CD14-positive monocyte (primary cell): ENCODE measurements around the gene IL23R. TPM values are rescaled to one million over a fixed set of nuclear protein-coding genes. Genes with fewer than 3 reads are reported as not detected.

Experiments used
- DNase-seq, 3 donors: peaks; one replicate each; pipeline ENCODE4 v3.0.0-alpha.2; 2011 to 2022
- H2AFZ ChIP-seq: 2 replicates; pipeline ENCODE4 v1.6.0; 2012; ENCODE audit warnings: mild to moderate bottlenecking, low read depth, low read length, inconsistent platforms; ENCODE audit not compliant: insufficient read depth, poor library complexity, severe bottlenecking
- H3K27ac ChIP-seq, 2 donors: 1 replicate in 1 of 2; 2 replicates in 1 of 2; pipeline ENCODE4 v1.5.1; 2012 to 2013; ENCODE audit warnings: low read length in 2 of 2, control low read depth in 1 of 2, inconsistent platforms in 1 of 2, low read depth in 1 of 2, mild to moderate bottlenecking in 1 of 2
- H3K27me3 ChIP-seq, 2 donors: one replicate each; pipeline versions ENCODE4 v1.6.0 to v1.6.1; 2011 to 2013; ENCODE audit warnings: low read length in 2 of 2; ENCODE audit not compliant: control insufficient read depth in 2 of 2, insufficient read depth in 2 of 2
- H3K36me3 ChIP-seq, 2 donors: replicated peaks in 1 of 2; 1 replicate in 1 of 2; 2 replicates in 1 of 2; pipeline versions ENCODE4 v1.5.1 to v1.6.1; 2012 to 2013; ENCODE audit warnings: low read length in 2 of 2, control low read depth in 1 of 2, inconsistent platforms in 1 of 2, mild to moderate bottlenecking in 1 of 2; ENCODE audit not compliant: insufficient read depth in 2 of 2, control insufficient read depth in 1 of 2
- H3K4me1 ChIP-seq, 2 donors: 1 replicate in 1 of 2; 2 replicates in 1 of 2; pipeline versions ENCODE4 v1.5.1 to v1.6.1; 2012 to 2013; ENCODE audit warnings: low read length in 2 of 2, control low read depth in 1 of 2, inconsistent platforms in 1 of 2, mild to moderate bottlenecking in 1 of 2, moderate library complexity in 1 of 2; ENCODE audit not compliant: insufficient read depth in 2 of 2, control insufficient read depth in 1 of 2
- H3K4me2 ChIP-seq: replicated peaks from 2 replicates; pipeline ENCODE3; 2012; ENCODE audit warnings: low read length, moderate library complexity, mild to moderate bottlenecking; ENCODE audit not compliant: poor library complexity, severe bottlenecking; ENCODE audit errors: extremely low read depth
- H3K4me3 ChIP-seq, 3 experiments: fragments of 200-600 bp in 1 of 3; sonication (generic) in 1 of 3; replicated peaks in 1 of 3; 1 replicate in 2 of 3; 2 replicates in 1 of 3; pipeline ENCODE4 v1.5.1; 2011 to 2013; ENCODE audit warnings: low read length in 3 of 3, mild to moderate bottlenecking in 3 of 3, control low read depth in 2 of 3, low read depth in 2 of 3, inconsistent platforms in 1 of 3, moderate library complexity in 1 of 3
- H3K79me2 ChIP-seq: 2 replicates; pipeline ENCODE4 v1.6.0; 2012; ENCODE audit warnings: mild to moderate bottlenecking, control low read depth, inconsistent platforms, low read length, moderate library complexity; ENCODE audit not compliant: insufficient read depth
- H3K9ac ChIP-seq: 2 replicates; pipeline ENCODE4 v1.6.0; 2017; ENCODE audit warnings: low read length, mild to moderate bottlenecking; ENCODE audit not compliant: insufficient read depth, poor library complexity, severe bottlenecking
- H3K9me3 ChIP-seq, 2 donors: replicated peaks in 1 of 2; 1 replicate in 1 of 2; 2 replicates in 1 of 2; pipeline versions ENCODE4 v1.5.1 to v1.6.1; 2012 to 2013; ENCODE audit warnings: low read length in 2 of 2, control low read depth in 1 of 2; ENCODE audit not compliant: control insufficient read depth in 1 of 2, insufficient read depth in 1 of 2
- H4K20me1 ChIP-seq: 2 replicates; pipeline ENCODE4 v1.6.0; 2012; ENCODE audit warnings: mild to moderate bottlenecking, low read length, control low read depth, moderate library complexity; ENCODE audit not compliant: insufficient read depth
- H3K27ac Mint-ChIP-seq, 7 donors: one replicate each; pipeline ENCODE4 v1.8.0; 2020; ENCODE audit warnings: mild to moderate bottlenecking in 7 of 7, mixed read lengths in 7 of 7, moderate library complexity in 6 of 7, inconsistent platforms in 2 of 7
- H3K27me3 Mint-ChIP-seq, 3 donors: one replicate each; pipeline ENCODE4 v1.8.0; 2021 to 2022; ENCODE audit warnings: low read depth in 3 of 3, mild to moderate bottlenecking in 3 of 3, mixed read lengths in 3 of 3, moderate library complexity in 3 of 3, inconsistent platforms in 1 of 3
- H3K36me3 Mint-ChIP-seq, 2 donors: one replicate each; pipeline ENCODE4 v1.8.0; 2020; ENCODE audit warnings: mixed read lengths in 2 of 2, inconsistent platforms in 1 of 2, mild to moderate bottlenecking in 1 of 2
- H3K4me1 Mint-ChIP-seq: one replicate; pipeline ENCODE4 v1.8.0; 2020; ENCODE audit warnings: mild to moderate bottlenecking, mixed read lengths
- H3K4me3 Mint-ChIP-seq, 2 donors: one replicate each; pipeline ENCODE4 v1.8.0; 2020; ENCODE audit warnings: mild to moderate bottlenecking in 2 of 2, mixed read lengths in 2 of 2, moderate library complexity in 1 of 2
- H3K9me3 Mint-ChIP-seq, 7 donors: one replicate each; pipeline ENCODE4 v1.8.0; 2020 to 2022; ENCODE audit warnings: mixed read lengths in 7 of 7, mild to moderate bottlenecking in 6 of 7, moderate library complexity in 6 of 7, inconsistent platforms in 2 of 7
- WGBS: methylation state at CpG from one replicate; pipeline ENCODE4 v1.1.5; 2013; ENCODE audit warnings: missing lambda C conversion rate; ENCODE audit not compliant: insufficient coverage; 5-methylcytosine and 5-hydroxymethylcytosine counted together
- intact Hi-C, 2 donors: fragments of 100-400 bp; cut with micrococcal nuclease; formaldehyde crosslinking; loops; one replicate each; pipeline versions ENCODE4 v1.15.0 to v1.15.1; 2023
- polyA plus RNA-seq, 3 donors: library from polyadenylated mRNA; depleted of rRNA in 1 of 3; unstranded in 2 of 3; stranded (reverse) in 1 of 3; fragments of 300-500 nt in 2 of 3; fragments of >200 nt in 1 of 3; fragmentation: Illumina TruSeq in 2 of 3; gene quantifications; 1 replicate in 2 of 3; 2 replicates in 1 of 3; pipeline ENCODE4 v1.2.3, GENCODE V29; 2012 to 2021
- TF ChIP-seq, protein P1 (sequence below): fragments of 200-600 bp; IDR thresholded peaks from one replicate; pipeline ENCODE4 v1.8.0; 2022; ENCODE audit warnings: antibody characterized with exemption, mild to moderate bottlenecking

The IL23R gene
- polyA plus RNA-seq, 3 donors = not detected

DNA sequence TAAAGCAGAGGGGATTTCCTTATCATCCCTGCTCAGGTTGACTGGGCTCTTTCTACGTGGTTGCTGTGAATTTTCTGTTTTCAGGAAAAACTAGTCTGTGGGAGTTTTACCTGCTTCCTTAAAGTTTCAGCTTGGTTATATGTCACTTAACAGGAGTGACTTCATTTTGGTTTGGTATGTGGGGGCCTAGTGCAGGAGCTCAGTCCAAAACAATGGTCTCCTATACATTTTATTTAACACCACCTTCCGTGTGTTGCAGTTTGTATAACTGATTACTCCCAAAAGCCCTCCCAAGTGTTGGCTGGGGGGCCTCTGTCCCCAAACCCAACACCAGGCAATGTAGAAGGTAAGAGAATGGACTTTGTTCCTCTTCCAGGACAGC, 5.3 kb downstream of the IL23R start:
- Histone ChIP-seq H3K9me3 (no peaks in the 10 kb centered on the region), H2AFZ (peak overlapping the region; percentile 8), H3K4me3 (no peak overlapping the region), H3K9ac (no peak overlapping the region), H3K27ac (no peak overlapping the region), H3K4me2 (no peak overlapping the region), H4K20me1 (no peaks in the 10 kb centered on the region), H3K36me3 (no peaks in the 10 kb centered on the region), H3K27me3 (no peaks in the 10 kb centered on the region), H3K79me2 (no peaks in the 10 kb centered on the region), H3K4me1 (no peaks in the 10 kb centered on the region)
- H3K4me3 Mint-ChIP-seq = no peak overlapping the region
- no peak for DNase-seq
- no peak overlapping the region for H3K27ac Mint-ChIP-seq
- TF ChIP-seq, protein P1, sequence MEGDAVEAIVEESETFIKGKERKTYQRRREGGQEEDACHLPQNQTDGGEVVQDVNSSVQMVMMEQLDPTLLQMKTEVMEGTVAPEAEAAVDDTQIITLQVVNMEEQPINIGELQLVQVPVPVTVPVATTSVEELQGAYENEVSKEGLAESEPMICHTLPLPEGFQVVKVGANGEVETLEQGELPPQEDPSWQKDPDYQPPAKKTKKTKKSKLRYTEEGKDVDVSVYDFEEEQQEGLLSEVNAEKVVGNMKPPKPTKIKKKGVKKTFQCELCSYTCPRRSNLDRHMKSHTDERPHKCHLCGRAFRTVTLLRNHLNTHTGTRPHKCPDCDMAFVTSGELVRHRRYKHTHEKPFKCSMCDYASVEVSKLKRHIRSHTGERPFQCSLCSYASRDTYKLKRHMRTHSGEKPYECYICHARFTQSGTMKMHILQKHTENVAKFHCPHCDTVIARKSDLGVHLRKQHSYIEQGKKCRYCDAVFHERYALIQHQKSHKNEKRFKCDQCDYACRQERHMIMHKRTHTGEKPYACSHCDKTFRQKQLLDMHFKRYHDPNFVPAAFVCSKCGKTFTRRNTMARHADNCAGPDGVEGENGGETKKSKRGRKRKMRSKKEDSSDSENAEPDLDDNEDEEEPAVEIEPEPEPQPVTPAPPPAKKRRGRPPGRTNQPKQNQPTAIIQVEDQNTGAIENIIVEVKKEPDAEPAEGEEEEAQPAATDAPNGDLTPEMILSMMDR = no peak
- peaks cover 3 to 8% (median 3%) of the 10 kb centered on the region in 3 donors for H3K27me3 Mint-ChIP-seq
- H3K4me1 Mint-ChIP-seq = no peaks in the 10 kb centered on the region
- intact Hi-C loops = no loop called here
- peaks cover 0 to 2% (median 0%) of the 10 kb centered on the region in 7 donors for H3K9me3 Mint-ChIP-seq
- no CpG with 5 or more reads among the region's 2 CpGs for WGBS
- no peaks in the 10 kb centered on the region for H3K36me3 Mint-ChIP-seq

- H3K27ac ChIP-seq = no peak overlapping the region
- H3K9ac ChIP-seq = no peak overlapping the region
- H3K27me3 Mint-ChIP-seq = peaks cover 3 to 8% (median 3%) of the 10 kb centered on the region in 3 donors
- no peak for DNase-seq
- H3K4me3 Mint-ChIP-seq = no peak overlapping the region
- WGBS = no CpG with 5 or more reads among the region's 1 CpG
- no peaks in the 10 kb centered on the region for H3K4me1 ChIP-seq
- TF ChIP-seq, protein P1 = no peak
- H3K79me2 ChIP-seq = no peaks in the 10 kb centered on the region
- H3K4me1 Mint-ChIP-seq = no peaks in the 10 kb centered on the region
- H3K4me2 ChIP-seq = no peak overlapping the region
- peaks cover 0 to 2% (median 0%) of the 10 kb centered on the region in 7 donors for H3K9me3 Mint-ChIP-seq
- H3K27me3 ChIP-seq = no peaks in the 10 kb centered on the region
- no peak overlapping the region for H3K4me3 ChIP-seq
- H4K20me1 ChIP-seq = no peaks in the 10 kb centered on the region
- no peaks in the 10 kb centered on the region for H3K9me3 ChIP-seq
- intact Hi-C loops = no loop called here
- H2AFZ ChIP-seq = peak overlapping the region; percentile 8
- no peaks in the 10 kb centered on the region for H3K36me3 Mint-ChIP-seq
- H3K27ac Mint-ChIP-seq = no peak overlapping the region
- no peaks in the 10 kb centered on the region for H3K36me3 ChIP-seq
Observed at GRCh38 chr1:67171978-67172377, 5.7 kb downstream of the IL23R start.
